ENCODE results near the gene HSD17B14.
"Not testable (repeated sequence)": the region's sequence is repeated elsewhere in the genome, so short reads cannot be mapped to it uniquely, and the experiment has no call there.

The HSD17B14 gene

DNA sequence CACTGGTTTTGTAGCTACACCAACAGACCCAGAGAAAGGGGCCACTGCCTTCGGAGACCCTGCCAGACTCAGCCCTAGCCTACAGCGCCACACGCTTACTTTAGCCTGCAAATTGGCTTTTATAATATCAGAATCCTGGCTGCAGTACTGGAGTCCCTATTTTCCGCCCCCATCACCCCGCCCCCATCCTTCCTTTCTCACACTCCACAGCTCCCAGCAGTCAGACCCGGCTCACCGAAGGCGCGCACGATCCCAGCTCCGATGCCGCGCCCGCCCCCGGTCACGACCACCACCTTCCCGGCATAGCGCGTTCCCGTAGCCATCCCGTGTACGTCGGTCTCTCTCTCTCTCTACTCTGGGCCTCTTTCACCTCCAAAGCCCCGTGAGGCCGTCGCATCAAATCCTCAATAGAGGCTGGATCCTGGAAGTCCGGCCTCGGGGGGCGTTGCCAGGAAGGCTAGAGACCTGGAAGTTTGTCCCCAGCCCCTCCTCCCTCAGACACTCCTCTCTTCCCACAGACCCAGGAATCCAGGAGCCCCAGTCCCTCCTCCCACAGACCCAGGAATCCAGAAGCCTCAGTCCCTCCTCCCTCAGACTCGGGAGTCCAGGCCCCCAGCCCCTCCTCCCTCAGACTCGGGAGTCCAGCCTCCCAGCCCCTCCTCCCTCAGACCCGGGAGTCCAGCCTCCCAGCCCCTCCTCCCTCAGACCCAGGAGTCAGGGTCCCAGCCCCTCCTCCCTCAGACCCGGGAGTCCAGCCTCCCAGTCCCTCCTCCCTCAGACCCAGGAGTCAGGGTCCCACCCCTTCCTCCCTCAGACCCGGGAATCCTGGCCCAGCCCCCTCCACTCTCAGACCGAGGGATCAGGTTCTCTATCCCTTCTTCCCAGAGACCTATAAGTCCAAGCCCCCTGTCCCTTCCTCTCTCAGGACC is at the start of gene HSD17B14:
Gene HSD17B14, minus strand, starts transcription at position 403 of the 929 bp plus-strand sequence. Its CDS starts 80 bp downstream, at position 323.
- DNase-seq (ENCODE audit: low spot score), result peak; percentile 82

DNA sequence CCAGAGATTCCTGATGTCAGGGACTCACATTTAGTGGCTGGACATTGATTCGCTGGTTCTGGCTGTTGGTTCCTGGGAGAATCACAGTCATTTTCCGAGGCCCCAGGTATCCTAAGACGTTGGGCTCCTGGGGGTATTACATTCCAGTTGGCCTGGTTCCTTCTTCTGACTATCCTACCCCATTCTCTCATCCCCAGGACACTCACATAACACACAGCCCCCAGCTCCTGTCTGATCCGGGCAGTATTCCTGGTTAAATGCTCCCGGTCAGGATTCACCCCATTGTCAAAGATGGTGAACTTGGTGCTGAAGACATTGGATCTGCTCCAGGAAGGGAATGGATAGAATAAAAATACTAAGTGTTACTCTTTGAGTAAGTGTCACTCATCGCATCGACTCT is 47.4 kb upstream of the HSD17B14 start:
- no peak for DNase-seq (ENCODE audit: low spot score)

DNA sequence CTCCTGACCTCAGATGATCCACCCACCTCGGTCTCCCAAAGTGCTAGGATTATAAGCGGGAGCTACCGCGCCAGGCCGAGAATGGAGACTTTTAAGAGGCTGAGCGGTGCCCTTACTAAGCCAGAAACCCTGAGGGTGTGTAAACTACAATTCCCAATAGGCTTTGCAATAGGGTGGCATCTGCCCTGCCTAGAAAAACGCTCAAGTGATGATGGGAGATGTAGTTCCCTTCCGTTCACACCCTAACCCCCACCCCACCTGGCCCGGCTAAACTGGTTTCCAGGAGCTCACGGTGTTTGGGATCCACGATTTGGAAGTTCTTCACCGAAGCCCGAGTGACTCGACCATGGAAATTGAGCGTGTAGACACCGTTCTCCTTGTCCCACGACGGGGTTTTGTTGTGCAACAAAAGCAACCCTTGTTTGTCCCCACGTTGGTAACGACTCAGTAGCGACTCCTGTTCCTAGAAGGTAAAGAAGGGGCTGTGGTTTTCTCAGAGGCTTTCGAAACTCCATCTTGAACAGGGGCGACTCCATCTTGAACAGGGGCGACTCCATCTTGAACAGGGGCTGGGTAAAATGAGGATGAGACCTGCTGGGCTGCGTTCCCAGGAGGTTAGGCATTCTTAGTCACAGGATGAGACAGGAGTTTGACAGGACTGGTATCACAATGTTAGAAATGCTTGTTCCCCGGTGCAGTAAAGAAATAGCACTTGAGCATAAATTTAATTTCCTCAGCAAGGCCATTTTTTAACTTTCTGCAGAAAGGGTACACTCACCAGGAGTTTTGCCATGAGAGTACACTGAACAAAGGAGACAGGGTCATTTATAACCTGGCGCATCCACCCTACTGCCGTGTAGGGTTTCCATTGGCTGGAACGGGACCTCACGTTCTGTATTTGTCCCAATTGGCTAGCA is 45.7 kb upstream of the HSD17B14 start:
- DNase-seq (ENCODE audit: low spot score), result peak; percentile 64

DNA sequence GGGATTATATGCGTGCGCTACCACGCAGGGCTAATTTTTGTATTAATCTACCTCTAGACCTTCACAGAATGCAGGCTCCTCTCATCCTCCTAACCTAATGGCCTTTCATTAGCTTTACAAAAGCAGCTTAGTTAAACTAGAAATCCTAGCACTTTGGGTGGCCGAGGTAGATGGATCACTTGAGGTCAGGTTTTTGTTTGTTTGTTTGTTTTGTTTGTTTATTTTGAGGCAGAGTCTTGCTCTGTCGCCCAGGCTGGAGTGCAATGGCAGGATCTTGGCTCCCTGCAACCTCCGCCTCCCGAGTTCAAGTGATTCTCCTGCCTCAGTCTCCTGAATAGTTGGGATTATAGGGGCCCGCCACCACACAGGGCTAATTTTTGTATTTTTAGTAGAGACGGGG is 43.4 kb upstream of the HSD17B14 start:
- DNase-seq (ENCODE audit: low spot score), result not testable (repeated sequence)

DNA sequence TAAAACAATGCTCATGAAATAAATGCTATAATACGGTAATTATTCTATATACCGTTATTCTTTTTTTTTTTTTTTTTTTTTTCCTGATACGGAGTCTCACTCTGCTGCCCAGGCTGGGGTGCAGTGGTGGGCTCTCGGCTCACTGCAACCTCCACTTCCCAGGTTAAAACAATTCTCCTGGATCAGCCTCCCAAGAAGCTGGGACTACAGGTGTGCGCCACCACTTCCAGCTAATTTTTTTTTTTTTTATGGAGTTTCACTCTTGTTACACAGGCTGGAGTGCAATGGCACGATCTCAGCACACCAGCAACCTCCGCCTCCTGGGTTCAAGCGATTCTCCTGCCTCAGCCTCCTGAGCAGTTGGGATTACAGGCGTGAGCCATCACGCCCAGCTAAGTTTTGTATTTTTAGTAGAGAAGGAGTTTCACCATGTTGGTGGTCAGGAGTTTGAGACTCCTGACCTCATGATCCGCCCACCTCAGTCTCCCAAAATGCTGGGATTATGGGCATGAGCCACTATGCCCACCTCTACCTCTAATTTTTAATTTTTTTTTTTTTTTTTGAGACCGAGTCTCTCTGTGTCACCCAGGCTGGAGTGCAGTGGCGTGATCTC is 42.8 kb upstream of the HSD17B14 start:
- no peak for DNase-seq (ENCODE audit: low spot score)

DNA sequence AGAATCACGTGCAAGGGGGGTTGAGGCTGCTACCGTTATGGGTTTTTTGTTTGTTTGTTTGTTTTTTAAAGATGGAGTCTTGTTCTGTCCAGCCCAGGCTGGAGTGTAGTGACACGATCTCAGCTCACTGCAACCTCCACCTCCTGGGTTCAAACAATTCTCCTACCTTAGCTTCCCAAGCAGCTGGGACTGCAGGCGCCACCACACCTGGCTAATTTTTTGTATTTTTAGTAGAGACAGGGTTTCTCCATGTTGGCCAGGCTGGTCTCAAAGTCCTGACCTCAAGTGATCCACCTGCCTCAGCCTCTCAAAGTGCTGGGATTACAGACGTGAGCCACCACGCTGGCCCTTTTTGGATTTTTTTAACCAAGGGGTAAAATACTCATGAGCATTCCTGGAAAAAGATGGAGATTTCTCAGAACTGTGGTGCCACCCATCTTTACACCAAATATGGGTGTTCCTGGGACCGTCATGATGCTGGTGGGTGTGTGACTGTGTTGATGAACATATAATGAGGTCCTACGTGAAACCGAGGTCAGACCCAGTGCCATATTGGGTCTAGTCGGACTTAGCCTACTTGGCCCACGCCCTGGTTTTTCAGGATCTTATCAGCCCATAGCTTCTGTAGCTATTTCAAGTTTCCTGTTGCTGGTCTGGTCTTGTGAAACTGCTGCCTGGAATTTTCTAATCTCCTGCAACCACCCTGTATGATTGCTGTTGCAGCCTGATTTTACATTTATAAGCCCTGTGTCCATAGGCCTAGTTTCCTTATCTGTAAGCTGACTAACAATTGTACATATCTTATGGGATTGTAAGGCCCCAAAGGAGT is 42.1 kb upstream of the HSD17B14 start:
- DNase-seq (ENCODE audit: low spot score), result peak; percentile 30

DNA sequence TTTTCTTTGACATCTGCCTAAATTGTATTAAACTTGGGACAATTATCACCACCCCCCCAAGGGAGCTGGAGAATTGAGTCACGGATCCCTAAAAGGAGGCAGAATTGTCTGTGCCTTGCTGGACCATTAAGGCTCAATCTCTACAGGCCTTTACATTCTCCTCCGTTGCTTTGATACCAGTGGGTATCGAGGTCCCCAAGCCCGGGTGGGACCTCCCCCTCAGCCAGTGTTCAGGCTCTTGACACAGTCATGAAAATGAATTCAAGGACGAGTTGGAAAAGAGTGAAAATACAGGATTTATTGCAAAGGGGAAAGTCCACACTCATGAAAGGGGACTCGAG is 41.5 kb upstream of the HSD17B14 start:
- DNase-seq (ENCODE audit: low spot score), result no peak

DNA sequence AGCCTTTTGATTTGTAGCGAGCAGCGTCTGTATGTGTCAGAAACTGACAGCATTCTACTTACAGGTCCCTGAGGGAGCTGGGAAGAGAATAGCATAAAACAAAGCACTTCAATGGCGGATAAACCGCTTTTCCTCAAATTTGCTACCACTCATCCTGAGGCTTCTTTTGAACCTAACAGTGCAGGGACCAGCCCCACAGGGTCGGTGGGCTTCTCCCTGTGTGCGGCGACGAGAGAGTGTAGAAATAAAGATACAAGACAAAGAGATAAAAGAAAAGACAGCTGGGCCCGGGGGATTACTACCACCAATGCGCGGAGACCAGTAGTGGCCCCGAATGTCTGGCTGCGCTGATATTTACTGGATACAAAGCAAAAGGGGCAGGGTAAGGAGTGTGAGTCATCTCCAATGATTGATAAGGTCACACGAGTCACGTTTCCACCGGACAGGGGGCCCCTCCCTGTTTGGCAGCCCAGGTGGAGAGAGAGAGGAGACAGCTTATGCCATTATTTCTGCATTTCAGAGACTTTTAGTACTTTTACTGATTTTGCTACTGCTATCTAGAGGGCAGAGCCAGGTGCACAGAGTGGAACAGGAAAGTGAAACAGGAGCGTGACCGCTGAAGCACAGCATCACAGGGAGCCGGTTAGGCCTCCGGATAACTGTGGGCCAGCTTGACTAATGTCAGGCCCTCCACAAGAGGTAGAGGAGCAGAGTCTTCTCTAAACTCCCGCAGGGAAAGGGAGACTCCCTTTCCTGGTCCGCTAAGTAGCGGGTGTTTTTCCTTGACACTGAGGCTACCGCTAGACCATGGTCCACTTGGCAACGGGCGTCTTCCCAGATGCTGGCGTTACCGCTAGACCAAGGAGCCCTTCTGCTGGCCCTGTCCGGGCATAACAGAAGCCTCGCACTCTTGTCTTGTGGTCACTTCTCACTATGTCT is 40.0 kb upstream of the HSD17B14 start:
- not testable (repeated sequence) for DNase-seq (ENCODE audit: low spot score)

DNA sequence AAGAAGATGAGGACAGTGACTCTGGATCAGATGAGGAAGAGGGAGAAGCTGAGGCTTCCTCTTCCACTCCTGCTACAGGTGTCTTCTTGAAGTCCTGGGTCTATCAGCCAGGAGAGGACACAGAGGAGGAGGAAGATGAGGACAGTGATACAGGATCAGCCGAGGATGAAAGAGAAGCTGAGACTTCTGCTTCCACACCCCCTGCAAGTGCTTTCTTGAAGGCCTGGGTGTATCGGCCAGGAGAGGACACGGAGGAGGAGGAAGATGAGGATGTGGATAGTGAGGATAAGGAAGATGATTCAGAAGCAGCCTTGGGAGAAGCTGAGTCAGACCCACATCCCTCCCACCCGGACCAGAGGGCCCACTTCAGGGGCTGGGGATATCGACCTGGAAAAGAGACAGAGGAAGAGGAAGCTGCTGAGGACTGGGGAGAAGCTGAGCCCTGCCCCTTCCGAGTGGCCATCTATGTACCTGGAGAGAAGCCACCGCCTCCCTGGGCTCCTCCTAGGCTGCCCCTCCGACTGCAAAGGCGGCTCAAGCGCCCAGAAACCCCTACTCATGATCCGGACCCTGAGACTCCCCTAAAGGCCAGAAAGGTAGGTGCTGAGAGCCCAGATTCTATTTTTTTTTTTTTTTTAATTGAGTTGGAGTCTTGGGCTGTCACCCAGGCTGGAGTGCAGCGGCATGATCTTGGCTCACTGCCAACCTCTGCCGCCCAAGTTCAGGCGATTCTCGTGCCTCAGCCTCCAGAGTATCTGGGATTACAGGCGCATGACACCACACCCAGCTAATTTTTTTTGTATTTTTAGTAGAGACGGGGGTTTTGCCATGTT is 38.2 kb upstream of the HSD17B14 start:
- peak; percentile 33 for DNase-seq (ENCODE audit: low spot score)

DNA sequence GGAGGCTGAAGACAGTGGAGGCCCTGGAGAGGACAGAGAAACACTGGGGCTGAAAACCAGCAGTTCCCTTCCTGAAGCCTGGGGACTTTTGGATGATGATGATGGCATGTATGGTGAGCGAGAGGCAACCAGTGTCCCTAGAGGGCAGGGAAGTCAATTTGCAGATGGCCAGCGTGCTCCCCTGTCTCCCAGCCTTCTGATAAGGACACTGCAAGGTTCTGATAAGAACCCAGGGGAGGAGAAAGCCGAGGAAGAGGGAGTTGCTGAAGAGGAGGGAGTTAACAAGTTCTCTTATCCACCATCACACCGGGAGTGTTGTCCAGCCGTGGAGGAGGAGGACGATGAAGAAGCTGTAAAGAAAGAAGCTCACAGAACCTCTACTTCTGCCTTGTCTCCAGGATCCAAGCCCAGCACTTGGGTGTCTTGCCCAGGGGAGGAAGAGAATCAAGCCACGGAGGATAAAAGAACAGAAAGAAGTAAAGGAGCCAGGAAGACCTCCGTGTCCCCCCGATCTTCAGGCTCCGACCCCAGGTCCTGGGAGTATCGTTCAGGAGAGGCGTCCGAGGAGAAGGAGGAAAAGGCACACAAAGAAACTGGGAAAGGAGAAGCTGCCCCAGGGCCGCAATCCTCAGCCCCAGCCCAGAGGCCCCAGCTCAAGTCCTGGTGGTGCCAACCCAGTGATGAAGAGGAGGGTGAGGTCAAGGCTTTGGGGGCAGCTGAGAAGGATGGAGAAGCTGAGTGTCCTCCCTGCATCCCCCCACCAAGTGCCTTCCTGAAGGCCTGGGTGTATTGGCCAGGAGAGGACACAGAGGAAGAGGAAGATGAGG is 37.4 kb upstream of the HSD17B14 start:
- peak; percentile 18 for DNase-seq (ENCODE audit: low spot score)

DNA sequence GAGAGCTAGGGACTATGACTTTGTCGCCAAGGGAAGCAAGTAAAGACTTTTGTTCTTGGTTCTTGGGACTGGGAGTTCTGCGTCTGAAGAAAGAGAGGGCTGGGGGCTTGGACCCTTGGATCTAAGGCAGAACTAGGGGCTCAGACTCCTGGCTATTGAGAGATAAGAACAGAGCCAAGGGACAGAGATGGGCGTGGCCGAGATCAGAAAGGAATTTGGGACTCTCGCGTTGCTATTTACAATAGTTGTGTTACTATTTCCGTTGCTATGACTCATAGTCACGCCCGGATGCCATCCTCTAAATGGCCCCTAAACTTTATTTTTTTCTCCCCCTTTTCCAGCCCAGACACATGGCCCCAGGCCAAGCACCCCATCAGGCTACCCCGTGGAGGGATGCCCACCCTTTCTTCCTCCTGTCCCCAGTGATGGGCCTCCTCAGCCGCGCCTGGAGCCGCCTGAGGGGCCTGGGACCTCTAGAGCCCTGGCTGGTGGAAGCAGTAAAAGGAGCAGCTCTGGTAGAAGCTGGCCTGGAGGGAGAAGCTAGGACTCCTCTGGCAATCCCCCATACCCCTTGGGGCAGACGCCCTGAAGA is 36.7 kb upstream of the HSD17B14 start:
- DNase-seq (ENCODE audit: low spot score), result peak; percentile 85

DNA sequence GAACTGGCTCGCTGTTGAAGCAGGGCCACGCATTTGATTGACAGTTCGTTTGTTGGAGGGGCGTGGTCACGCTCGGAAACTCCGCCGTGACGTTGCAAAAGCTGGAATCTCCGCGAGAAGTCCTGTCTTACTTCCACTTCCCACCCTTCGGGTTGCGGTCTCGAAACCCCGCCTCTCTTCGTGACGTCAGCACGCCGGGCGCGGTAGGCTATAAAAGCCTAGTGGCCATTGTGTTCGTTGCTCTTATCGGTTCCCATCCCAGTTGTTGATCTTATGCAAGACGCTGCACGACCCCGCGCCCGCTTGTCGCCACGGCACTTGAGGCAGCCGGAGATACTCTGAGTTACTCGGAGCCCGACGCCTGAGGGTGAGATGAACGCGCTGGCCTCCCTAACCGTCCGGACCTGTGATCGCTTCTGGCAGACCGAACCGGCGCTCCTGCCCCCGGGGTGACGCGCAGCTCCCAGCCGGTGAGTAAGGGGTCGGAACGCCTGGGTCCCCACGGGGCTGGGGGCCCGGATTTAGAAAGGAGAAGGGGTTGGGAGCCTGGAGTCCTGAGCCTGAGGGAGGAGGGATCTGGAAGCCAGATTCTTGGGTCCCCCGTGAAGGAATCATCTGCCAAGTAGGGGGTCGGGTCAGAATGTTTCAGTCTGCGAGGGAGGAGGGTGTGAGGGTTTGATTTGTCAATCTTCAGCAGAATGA is 36.0 kb upstream of the HSD17B14 start, which contains the start of gene PPP1R15A:
Gene PPP1R15A, plus strand, starts transcription at position 240 of the 702 bp plus-strand sequence. CDS start 813 bp downstream, outside the sequence.
- peak; percentile 99 for DNase-seq (ENCODE audit: low spot score)

DNA sequence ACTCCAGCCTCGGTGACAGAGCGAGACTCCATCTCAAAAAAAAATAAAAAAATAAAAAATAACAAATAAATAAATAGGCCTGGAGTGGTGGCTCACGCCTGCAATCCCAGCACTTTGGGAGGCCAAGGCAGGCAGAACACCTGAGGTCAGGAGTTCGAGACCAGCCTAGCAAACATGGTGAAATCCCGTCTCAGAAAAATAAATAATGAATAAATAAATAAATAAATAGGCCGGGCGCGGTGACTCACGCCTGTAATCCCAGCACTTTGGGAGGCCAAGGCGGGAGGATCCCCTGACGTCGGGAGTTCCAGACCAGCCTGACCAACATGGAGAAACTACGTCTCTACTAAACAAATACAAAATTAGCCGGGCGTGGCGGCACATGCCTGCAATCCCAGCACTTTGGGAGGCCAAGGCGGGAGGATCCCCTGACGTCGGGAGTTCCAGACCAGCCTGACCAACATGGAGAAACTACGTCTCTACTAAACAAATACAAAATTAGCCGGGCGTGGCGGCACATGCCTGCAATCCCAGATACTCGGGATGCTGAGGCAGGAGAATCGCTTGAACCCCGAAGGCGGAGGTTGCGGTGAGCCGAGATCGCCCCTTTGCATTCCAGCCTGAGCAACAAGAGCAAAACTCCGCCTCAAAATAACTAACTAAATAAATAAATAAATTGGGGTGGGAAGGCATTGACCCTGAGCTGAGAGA is 35.3 kb upstream of the HSD17B14 start:
- not testable (repeated sequence) for DNase-seq (ENCODE audit: low spot score)

DNA sequence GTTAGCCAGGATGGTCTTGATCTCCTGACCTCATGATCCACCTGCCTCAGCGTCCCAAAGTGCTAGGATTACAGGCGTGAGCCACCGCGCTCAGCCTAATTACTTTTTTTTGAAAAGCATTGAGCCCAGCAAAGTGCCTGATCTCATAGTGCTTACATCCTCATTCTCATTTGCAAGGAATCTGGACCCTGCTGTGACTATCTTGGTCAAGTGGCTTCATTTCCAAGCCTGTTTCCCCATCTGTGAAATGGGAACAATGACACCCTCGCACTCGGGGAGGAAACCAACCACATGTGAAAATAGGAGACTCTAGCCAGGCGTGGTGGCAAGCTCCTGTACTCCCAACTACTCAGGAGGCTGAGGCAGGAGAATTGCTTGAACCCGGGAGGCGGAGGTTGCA is 33.8 kb upstream of the HSD17B14 start:
- DNase-seq (ENCODE audit: low spot score), result no peak

DNA sequence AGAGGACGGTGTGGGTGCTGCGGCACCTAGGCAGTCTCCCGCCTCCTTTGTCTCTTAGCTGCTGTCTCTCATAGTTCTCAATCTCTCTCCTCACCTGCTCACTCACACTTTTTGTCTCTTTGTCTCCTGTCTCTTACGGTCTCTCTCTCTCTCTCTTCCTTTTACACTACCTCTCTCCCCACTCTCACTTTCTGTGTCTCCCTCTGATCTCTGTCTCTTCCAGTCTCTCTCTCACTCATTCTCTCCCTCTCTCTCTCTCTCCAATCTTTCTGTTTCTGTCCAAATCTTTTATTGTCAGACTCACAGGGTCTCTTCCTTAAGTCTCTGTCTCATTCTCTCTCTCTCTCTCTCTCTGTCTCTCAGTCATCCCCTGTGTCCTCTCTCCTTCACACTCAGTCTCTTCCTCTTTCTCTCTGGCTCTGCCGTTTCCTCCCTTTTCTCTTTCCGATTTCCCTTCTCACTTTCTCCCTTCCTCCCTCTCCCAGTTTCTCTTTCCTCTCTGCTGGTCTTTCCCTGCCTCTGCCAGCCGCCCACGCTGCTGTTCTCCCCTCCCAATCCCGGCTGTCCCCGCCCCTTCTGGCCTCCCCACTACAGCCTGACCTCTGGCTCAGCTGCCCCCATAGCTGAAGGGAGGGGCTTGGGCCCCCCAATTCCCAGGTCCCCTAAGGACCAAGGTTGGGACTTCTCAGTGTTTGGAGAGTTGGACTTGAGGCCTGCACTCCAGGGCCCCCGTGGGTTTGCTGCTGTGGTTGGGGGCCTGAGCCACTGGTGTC is 32.0 kb upstream of the HSD17B14 start, which contains the start of gene PLEKHA4:
Gene PLEKHA4, minus strand, starts transcription at position 504 of the 773 bp plus-strand sequence. CDS start 997 bp downstream, outside the sequence.
- peak; percentile 25 for DNase-seq (ENCODE audit: low spot score)

DNA sequence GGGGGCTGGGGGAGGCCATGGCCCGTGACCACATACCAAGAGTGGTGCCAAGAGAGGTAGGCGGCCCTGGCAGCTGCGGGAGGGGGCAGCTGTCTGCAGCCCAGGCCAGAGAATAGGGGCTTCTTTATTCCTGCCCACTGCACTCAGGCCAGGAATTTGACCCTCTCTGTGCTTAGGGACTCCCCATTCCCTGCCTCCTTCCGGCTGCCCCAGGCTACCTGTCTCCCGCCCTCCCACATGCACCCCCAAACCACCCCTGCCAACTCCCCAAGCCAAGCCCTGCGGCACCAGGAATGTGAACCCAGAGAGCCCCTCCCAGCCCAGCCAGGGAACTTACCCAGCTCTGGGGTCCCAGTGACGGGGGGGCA is 31.4 kb upstream of the HSD17B14 start:
- DNase-seq (ENCODE audit: low spot score), result no peak
